Upper lobe of left lung (tissue), 4 donors: ENCODE measurements around the gene UTS2B.

Experiments
- EP300 ChIP-seq, 4 donors: sonication (generic); formaldehyde crosslinking; IDR thresholded peaks; one replicate each; pipeline ENCODE4 v1.5.1; 2017; ENCODE audit warnings: antibody characterized with exemption in 4 of 4, control low read depth in 2 of 4
- POLR2A ChIP-seq, 4 donors: fragments of 450-650 bp; IDR thresholded peaks; one replicate each; pipeline ENCODE4 v1.5.1; 2016 to 2017; ENCODE audit warnings: antibody characterized with exemption in 4 of 4, mild to moderate bottlenecking in 2 of 4
- POLR2AphosphoS5 ChIP-seq, 2 donors: sonication (generic); formaldehyde crosslinking; IDR thresholded peaks; one replicate each; pipeline ENCODE4 v1.5.1; 2017; ENCODE audit warnings: antibody characterized with exemption in 2 of 2
- TF ChIP-seq, protein P1 (sequence below), 6 experiments: fragments of 450-650 bp in 4 of 6; fragments of 200-600 bp in 2 of 6; sonication (generic) in 2 of 6; IDR thresholded peaks; one replicate each; pipeline ENCODE4 v1.5.1; 2016 to 2019; ENCODE audit warnings: antibody characterized with exemption in 6 of 6

DNA sequence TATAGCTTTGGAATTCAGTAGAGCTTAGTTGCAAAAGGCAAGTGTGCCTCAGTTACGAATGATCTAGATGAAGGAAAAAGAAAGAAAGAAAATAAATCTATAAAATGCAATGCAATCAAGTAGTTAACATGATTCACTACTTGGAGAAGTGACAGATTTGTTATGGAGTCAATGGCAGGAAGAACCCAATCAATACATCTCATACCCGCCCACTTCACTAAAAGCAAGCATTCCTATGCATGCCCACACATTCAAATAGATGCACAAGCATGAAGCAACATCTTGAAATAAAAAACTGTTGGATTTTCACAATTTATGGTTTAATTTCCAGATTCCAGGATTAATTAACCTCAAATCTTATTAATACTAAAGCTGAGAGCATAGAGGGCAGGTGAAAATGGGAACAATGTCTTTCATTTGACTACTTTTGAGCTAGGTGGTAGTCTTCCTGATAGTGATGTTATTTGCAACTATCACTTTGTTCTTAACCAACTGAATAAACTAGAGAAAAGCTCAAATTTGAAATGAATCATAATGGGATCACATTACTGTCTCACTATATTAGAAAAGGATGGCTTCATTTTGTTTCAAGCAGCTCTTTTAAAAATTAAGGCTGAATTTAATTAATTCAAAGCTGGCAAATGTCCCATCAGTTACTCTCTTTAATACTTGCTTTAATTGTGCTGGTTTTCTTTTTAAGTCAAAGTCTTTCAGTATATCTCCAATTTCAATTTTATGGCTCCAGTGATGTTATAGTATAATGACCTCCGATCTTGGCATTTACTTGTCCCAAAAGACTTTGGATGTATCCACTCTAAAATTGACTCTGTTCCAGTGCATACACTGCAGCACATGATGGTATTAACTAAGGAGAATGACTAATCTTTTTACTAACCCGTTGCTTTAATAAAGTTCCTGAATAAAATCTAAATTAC, 47.8 kb downstream of the UTS2B start:
- TF ChIP-seq POLR2A (IDR thresholded peaks at IDR 0.05) (no peak), POLR2AphosphoS5 (IDR thresholded peaks at IDR 0.05) (no peak), EP300 (IDR thresholded peaks at IDR 0.05) (no peak)
- TF ChIP-seq, protein P1, sequence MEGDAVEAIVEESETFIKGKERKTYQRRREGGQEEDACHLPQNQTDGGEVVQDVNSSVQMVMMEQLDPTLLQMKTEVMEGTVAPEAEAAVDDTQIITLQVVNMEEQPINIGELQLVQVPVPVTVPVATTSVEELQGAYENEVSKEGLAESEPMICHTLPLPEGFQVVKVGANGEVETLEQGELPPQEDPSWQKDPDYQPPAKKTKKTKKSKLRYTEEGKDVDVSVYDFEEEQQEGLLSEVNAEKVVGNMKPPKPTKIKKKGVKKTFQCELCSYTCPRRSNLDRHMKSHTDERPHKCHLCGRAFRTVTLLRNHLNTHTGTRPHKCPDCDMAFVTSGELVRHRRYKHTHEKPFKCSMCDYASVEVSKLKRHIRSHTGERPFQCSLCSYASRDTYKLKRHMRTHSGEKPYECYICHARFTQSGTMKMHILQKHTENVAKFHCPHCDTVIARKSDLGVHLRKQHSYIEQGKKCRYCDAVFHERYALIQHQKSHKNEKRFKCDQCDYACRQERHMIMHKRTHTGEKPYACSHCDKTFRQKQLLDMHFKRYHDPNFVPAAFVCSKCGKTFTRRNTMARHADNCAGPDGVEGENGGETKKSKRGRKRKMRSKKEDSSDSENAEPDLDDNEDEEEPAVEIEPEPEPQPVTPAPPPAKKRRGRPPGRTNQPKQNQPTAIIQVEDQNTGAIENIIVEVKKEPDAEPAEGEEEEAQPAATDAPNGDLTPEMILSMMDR (IDR thresholded peaks at IDR 0.05) = no peak
